ACHN (cell line): ENCODE results near the gene COX7B.
"Not testable (repeated sequence)": the region's sequence is repeated elsewhere in the genome, so short reads cannot be mapped to it uniquely, and the experiment has no call there.

Experiments
- DNase-seq: peaks from one replicate; pipeline ENCODE4 v3.0.0-alpha.2; 2015
- in situ Hi-C: cut with HindIII; loops from 2 replicates; pipeline ENCODE4 v1.10.0; 2017; ENCODE audit warnings: low sequenced_read_pairs, low pct_ligation_motif_present, low pct_unique_long_range_greater_than_20kb

Gene COX7B

GRCh38 chrX:77899081-77899828, at the start of gene COX7B:
TSS of gene COX7B (plus strand) at chrX:77899468. CDS start at chrX:77899554, 86 bp downstream.
- in situ Hi-C loops = no loop called here
- DNase-seq = peak; percentile 93

GRCh38 chrX:77875372-77875771, 23.9 kb upstream of the COX7B start:
- no peak for DNase-seq
- in situ Hi-C loops = no loop called here

GRCh38 chrX:77881418-77881817, 17.9 kb upstream of the COX7B start:
- DNase-seq, in situ Hi-C loops: not testable (repeated sequence)

- in situ Hi-C loops = no loop called here
- no peak for DNase-seq
Measured at GRCh38 chrX:77892887-77893286, 6.4 kb upstream of the COX7B start.

- in situ Hi-C loops = no loop called here
- no peak for DNase-seq
Measured at GRCh38 chrX:77893713-77894112, 5.6 kb upstream of the COX7B start.

- in situ Hi-C loops = no loop called here
- peak; percentile 92 for DNase-seq
Measured at GRCh38 chrX:77894921-77895886, 4.1 kb upstream of the COX7B start, which contains the start of gene MAGT1. TSS of gene MAGT1 (minus strand) at chrX:77895435. CDS start at chrX:77895410, 25 bp downstream.

- DNase-seq = no peak
- in situ Hi-C loops = no loop called here
Measured at GRCh38 chrX:77900688-77901087, 1.4 kb downstream of the COX7B start.

GRCh38 chrX:77901506-77901905, 2.2 kb downstream of the COX7B start:
- in situ Hi-C loops = no loop called here
- no peak for DNase-seq

GRCh38 chrX:77910108-77910840, 11.0 kb downstream of the COX7B start, which contains the start of gene ATP7A:
TSS of gene ATP7A (plus strand) at chrX:77910693. CDS start at chrX:77971642, 60,949 bp downstream.
- in situ Hi-C loops = no loop called here
- DNase-seq = peak; percentile 82

GRCh38 chrX:77917294-77917933, 18.1 kb downstream of the COX7B start:
- in situ Hi-C loops = no loop called here
- DNase-seq = no peak

GRCh38 chrX:77918568-77918967, 19.3 kb downstream of the COX7B start:
- in situ Hi-C loops = no loop called here
- no peak for DNase-seq

GRCh38 chrX:77919370-77919769, 20.1 kb downstream of the COX7B start:
- in situ Hi-C loops, DNase-seq: not testable (repeated sequence)

GRCh38 chrX:77922787-77923186, 23.5 kb downstream of the COX7B start:
- in situ Hi-C loops = no loop called here
- DNase-seq = no peak

- no peak for DNase-seq
- in situ Hi-C loops = no loop called here
Measured at GRCh38 chrX:77924320-77924859, 25.1 kb downstream of the COX7B start.

- in situ Hi-C loops = no loop called here
- no peak for DNase-seq
Measured at GRCh38 chrX:77925764-77926163, 26.5 kb downstream of the COX7B start.

- DNase-seq = no peak
- in situ Hi-C loops = no loop called here
Measured at GRCh38 chrX:77930581-77930980, 31.3 kb downstream of the COX7B start.

- DNase-seq = no peak
- in situ Hi-C loops = no loop called here
Measured at GRCh38 chrX:77935886-77936285, 36.6 kb downstream of the COX7B start.

- DNase-seq = no peak
- in situ Hi-C loops = no loop called here
Measured at GRCh38 chrX:77936299-77936698, 37.0 kb downstream of the COX7B start.
